Body of pancreas (tissue), 4 donors: ENCODE data around the gene TMEM82.

Source experiments
- CTCF ChIP-seq, 7 experiments: fragments of 450-650 bp in 4 of 7; fragments of 200-600 bp in 3 of 7; sonication (generic) in 3 of 7; IDR thresholded peaks; one replicate each; pipeline ENCODE4 v1.5.1; 2016 to 2019; ENCODE audit warnings: antibody characterized with exemption in 7 of 7
- POLR2A ChIP-seq, 3 donors: fragments of 450-650 bp; IDR thresholded peaks; one replicate each; pipeline ENCODE4 v1.6.1; 2016; ENCODE audit warnings: antibody characterized with exemption in 3 of 3, mild to moderate bottlenecking in 2 of 3

GRCh38 chr1:15753776-15754175, 11.5 kb downstream of the TMEM82 start:
- TF ChIP-seq CTCF (IDR thresholded peaks at IDR 0.05) (no peak), POLR2A (IDR thresholded peaks at IDR 0.05) (no peak)
